Suppressor macrophage treated with lipopolysaccharide for 4 hours (primary cell): ENCODE measurements around the gene SLC4A9.

Experiments used
- DNase-seq: peaks from one replicate; pipeline ENCODE4 v3.0.0-alpha.2; 2020

SLC4A9 gene

DNA sequence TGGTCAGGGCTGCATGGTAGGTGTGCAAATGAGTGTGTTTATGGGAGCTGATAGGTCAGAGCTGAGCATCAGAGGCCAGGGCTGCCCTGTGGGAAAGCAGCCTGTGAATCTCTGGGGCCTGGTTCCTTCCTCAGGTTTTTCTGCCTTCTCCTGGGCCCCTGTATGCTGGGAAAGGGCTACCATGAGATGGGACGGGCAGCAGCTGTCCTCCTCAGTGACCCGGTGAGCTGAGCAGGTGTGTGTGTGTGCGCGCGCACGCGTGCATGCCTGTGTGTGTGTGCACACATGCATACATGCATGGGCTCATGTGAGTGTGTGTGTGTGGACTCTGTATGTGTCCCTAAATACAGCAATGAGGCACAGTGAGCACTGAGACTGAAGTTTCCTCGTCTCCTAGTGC is 2.3 kb downstream of the SLC4A9 start:
- no peak for DNase-seq

DNA sequence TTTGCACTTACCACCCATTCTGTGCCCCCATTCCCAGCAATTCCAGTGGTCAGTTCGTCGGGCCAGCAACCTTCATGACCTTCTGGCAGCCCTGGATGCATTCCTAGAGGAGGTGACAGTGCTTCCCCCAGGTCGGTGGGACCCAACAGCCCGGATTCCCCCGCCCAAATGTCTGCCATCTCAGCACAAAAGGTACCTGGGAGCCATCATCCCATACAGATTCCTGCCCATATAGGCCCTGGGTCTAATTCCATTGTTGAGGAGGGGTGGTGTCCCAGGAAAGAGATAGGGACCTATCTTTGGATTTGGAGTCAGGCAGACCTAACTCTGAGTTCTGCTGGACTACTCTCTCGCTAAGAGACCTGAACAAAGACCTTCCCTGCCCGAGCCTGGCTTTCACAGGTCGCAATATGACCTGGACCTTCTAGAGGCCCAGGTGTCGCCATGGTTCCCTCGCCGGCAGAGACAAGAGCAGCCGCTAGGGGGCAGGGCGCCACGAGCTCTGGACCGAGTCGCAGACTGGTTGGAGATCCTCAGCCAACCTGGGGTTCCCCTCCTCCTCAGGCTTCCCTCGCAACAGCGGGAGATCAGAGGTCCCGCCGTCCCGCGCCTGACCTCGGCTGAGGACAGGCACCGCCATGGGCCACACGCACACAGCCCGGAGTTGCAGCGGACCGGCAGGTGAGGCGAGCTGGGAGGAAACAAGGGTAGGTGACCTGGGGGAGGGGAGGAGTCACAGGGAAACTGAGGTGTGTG is 3.1 kb downstream of the SLC4A9 start:
- DNase-seq: peak; percentile 84

DNA sequence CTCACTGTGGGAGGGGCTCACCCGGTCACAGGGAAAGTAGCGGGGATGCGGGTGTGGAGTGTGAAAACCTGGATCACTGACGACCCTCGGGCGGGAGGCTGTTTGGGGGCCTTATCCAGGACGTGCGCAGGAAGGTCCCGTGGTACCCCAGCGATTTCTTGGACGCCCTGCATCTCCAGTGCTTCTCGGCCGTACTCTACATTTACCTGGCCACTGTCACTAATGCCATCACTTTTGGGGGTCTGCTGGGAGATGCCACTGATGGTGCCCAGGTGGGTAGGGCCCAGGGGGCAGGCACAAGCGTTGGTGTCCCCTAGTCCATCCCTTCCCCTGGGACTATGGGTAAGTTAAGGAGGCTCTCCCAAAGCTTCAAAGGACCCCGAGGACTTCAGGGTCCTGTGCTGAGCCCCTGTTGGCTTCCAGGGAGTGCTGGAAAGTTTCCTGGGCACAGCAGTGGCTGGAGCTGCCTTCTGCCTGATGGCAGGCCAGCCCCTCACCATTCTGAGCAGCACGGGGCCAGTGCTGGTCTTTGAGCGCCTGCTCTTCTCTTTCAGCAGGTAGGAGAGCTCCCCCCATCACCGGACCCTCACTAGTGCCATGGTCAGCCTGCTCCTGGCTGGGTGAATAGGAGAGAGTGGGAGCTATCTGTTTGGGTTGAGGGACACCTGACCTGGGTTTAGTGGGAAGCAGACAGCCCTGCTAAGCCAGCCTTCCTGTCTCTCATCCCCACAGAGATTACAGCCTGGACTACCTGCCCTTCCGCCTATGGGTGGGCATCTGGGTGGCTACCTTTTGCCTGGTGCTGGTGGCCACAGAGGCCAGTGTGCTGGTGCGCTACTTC is 3.9 kb downstream of the SLC4A9 start:
- no peak for DNase-seq

DNA sequence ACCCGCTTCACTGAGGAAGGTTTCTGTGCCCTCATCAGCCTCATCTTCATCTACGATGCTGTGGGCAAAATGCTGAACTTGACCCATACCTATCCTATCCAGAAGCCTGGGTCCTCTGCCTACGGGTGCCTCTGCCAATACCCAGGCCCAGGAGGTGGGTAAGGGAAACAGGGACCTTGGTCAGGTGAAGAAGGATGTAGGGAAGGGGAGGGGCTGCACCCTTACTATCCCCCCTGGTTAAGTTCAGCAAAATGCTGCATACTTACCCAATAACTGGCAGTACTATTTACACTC is 4.4 kb downstream of the SLC4A9 start:
- no peak for DNase-seq

GRCh38 chr5:140365282-140365681 is 5.3 kb downstream of the SLC4A9 start:
- no peak for DNase-seq

- no peak for DNase-seq
Measured at GRCh38 chr5:140365941-140366340, 5.9 kb downstream of the SLC4A9 start.

DNA sequence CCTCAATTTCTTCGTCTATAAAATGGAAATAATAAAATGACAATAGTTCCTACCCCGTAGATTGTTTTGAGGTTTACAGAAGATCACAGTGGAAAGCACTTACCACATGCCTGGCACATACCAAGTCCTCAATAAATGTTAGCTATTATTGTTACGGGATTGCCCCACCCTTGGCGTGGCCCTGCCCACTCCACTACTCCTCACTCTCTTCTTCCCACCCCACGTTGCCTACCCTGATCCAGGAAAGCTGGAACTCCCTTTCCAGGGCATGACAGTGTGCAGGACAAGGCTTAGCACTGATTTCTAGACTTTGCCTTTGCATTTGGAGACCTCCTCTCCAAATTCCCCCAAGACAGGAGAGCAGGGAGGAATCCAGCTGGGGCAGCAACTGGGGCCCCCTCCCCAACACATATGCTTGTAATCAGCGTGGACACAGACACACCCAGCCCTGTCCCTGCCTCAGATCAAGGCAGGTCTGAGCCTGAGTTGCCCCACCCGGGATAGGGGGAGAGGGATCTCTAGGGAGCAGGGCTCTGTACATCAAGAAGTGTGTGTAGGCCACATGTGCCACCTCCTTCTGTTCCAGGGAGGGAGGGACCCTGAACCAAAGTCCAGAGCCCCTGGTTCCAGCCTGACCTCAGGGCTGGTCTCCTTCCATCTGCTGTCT is 6.7 kb downstream of the SLC4A9 start:
- DNase-seq: no peak

DNA sequence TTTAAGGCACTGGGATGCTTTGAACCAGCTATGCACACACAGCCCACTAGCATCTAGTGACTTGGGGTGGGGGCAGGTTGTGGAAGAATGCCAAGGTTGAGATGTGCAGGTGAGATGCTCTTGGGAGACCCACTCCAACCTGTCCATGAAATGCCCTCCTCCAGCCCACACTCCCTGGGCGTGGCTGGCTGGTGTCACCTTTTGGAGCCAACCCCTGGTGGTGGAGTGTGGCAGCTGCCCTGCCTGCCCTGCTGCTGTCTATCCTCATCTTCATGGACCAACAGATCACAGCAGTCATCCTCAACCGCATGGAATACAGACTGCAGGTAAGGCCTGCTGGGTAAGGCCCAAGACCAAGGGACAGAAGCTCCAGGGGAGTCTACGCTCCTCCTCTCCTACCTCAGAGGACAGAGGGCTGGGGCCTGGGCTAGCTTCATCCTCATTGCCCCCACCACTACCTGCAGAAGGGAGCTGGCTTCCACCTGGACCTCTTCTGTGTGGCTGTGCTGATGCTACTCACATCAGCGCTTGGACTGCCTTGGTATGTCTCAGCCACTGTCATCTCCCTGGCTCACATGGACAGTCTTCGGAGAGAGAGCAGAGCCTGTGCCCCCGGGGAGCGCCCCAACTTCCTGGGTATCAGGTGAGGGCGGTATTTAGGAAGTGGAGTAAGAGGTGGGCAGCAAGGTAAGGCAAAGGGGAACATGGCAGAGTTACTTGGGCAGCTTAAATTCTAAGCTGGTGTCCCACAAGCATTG is 7.4 kb downstream of the SLC4A9 start:
- no peak for DNase-seq

DNA sequence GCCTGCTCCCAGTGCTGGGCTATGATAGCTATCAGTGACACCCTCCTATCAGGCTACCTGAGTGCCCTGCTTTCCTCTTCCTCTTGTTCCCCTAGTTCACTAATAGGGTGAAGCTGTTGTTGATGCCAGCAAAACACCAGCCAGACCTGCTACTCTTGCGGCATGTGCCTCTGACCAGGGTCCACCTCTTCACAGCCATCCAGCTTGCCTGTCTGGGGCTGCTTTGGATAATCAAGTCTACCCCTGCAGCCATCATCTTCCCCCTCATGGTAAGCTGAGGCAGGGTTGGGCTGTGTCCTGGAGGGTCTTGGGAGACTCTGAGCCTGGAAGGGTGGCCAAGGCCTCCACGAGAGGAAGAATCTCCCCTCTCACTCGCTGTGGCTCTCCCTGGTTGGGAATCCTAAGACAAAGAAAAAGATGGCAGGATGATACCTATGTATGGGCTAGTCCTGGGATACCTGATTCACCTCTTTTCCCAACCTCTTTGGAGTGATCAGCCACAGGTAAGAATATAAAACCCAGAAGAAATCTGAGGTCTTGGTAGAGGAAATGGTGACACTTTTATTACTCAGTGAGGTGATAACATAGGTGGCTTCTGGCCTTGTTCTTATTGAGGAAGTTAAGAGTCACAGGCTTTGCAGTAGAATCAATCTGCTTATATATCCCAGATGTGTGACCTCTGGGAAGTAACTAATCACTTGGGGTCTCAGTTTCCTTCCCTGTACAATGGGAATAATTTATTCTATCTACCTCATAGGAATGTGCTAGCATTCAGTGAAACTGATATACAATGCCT is 11.6 kb downstream of the SLC4A9 start:
- DNase-seq: no peak

- DNase-seq: peak; percentile 75
Measured at GRCh38 chr5:140372971-140373487, 13.0 kb downstream of the SLC4A9 start.

DNA sequence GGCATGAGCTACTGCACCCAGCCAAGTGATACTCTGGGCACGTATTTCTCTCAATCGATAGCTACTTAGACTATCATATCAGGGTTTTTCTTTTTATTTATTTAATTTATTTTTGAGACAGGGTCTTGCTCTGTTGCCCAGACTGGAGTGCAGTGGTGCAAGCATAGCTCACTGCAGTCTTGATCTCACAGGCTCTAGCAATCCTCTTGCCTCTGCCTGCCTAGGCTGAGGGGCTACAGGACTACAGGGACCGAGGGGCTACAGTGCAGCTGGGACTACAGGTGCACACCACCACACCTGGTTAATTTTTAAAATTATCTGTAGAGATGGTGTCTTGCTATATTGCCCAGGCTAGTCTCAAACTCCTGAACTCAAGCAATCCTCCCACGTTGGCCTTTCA is 21.4 kb downstream of the SLC4A9 start:
- DNase-seq: no peak

DNA sequence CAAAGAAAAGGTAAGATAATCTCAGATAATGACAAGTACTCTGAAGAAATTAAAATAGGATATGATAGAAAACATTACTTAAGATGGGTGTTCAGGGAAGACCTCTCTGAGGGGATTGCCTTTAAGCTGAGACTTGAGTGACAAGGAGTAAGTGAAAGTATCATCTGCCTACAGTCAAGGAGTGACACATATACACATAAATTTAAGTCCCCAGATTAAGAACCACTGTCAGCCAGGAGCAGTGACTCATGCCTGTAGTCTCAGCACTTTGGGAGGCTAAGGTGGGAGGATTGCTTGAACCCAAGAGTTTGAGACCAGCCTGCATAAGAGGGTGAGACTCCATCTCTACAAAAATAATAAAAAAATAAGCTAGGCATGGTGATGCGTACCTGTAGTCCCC is 22.0 kb downstream of the SLC4A9 start:
- DNase-seq: no peak

DNA sequence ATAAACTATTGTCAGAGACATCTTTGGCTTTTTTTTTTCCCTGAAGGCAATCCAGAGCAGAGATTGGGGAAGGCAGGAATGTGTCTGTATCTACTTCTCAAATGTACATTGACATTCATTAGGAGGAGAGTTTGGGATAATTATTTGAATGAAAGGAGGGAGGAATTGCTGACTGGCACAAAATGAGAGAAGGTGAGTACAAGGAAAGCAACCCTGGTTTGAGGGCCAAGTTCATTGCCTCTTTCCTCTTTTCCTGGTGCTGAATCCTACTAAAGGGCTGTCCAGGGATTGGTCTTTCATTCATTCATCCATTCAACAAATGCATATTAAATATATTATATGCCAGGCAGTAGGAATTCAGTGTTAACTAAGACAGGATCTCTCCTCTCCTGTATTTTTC is 22.9 kb downstream of the SLC4A9 start:
- no peak for DNase-seq

- no peak for DNase-seq
Measured at GRCh38 chr5:140383300-140383699, 23.3 kb downstream of the SLC4A9 start.

DNA sequence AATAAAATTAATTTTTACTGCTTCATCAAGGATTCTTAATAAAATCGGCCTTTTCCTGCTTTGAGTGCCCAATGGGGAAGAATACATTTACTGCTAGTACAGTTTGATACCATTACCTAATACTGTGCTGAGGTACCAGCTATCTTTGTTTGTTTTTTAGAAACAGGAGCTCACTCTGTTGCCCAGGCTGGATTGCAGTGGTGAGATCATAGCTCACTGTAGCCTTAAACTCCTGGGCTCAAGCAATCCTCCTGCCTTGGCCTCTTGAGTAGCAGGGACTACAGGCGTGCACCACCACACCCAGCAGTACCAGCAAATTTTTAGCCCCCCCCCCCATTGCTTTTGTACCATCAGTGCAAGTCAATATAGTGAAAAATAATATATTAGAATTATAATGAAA is 28.1 kb downstream of the SLC4A9 start:
- DNase-seq: no peak

DNA sequence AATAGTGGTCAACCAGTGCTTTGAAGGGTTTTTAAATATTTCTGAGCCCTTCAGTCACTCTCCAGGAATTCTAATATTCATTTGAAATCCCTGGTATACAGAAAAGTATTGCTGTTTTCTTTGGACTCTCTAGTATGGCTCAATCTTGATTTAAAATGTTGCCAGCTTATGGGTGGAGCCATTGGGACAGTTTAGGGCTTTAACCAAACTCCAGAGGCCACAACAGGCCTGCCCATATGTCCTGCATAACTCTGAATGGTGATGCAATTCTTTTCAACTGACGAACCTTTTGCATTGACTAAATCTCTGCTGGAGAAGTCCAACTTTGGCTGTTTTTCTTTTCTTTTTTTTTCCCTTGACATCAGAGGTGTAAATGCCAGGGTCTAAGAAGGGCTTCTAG is 31.3 kb downstream of the SLC4A9 start:
- no peak for DNase-seq

DNA sequence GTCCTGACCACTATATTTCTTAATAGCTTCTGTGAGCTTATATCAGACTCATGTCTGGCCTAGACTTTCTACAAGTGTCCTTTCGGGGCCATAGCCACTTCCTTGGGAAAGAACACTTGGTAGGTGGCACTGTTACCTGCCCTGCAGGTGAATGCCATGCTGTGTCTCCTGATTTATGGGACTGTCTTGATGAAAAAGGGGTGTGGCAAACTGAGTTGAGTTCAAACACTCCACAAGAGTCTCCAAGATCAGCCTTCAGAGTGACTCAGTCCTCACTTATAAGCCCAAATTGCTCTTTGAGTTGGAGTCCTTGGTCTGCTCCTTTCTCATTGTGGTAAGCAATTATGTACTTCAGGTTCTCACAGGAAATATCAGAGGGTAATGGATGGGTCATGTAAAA is 31.7 kb downstream of the SLC4A9 start:
- DNase-seq: no peak

GRCh38 chr5:140393738-140394137 is 33.7 kb downstream of the SLC4A9 start:
- DNase-seq: no peak

GRCh38 chr5:140398379-140398811 is 38.4 kb downstream of the SLC4A9 start:
- DNase-seq: no peak

- no peak for DNase-seq
Measured at GRCh38 chr5:140399979-140400729, 40.2 kb downstream of the SLC4A9 start.

DNA sequence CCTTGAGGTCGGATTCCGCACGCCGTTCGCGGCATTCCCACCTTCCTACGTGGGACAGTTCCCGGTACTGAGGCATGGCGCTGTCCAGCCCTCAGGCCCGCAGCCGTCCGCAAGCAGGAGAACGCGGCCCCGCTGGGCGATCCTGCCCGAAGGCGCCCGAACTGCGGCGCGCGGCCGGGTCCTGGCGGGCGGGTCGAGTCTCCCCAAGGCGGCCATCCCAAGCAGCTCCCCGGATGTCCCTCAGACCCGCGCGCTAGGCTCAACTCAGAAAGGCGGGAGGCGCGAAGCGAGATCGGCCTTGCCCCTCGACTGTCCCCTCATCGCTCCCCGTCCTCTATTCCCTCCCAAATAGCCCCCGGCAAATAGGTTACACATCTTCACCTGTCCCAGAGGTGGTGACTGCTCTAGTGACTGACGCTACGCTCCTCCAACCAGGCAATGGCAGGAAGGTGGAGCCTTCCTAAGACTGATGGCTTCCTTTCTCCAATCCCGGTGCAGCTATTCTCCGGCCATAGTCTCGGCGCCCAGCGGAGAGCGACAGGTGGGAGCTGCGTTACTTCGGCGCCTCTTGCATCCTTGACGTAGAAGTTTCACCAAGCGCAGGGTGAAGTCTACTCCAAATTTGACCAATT is 40.9 kb downstream of the SLC4A9 start:
- DNase-seq: peak; percentile 93
